GM21526 (cell line): ENCODE results near the gene ARHGEF33.
A peak's percentile ranks its signal among the peaks of the same experiment; 100 is the strongest.
"Not testable (repeated sequence)": the region's sequence is repeated elsewhere in the genome, so short reads cannot be mapped to it uniquely, and the experiment has no call there.

Experiments used
- ATAC-seq: cut with Tn5 transposase; IDR thresholded peaks from one replicate; pipeline ENCODE4 v1.9.1; 2021; ENCODE audit warnings: moderate library complexity; ENCODE audit not compliant: unreplicated experiment, low FRiP score

Gene ARHGEF33

DNA sequence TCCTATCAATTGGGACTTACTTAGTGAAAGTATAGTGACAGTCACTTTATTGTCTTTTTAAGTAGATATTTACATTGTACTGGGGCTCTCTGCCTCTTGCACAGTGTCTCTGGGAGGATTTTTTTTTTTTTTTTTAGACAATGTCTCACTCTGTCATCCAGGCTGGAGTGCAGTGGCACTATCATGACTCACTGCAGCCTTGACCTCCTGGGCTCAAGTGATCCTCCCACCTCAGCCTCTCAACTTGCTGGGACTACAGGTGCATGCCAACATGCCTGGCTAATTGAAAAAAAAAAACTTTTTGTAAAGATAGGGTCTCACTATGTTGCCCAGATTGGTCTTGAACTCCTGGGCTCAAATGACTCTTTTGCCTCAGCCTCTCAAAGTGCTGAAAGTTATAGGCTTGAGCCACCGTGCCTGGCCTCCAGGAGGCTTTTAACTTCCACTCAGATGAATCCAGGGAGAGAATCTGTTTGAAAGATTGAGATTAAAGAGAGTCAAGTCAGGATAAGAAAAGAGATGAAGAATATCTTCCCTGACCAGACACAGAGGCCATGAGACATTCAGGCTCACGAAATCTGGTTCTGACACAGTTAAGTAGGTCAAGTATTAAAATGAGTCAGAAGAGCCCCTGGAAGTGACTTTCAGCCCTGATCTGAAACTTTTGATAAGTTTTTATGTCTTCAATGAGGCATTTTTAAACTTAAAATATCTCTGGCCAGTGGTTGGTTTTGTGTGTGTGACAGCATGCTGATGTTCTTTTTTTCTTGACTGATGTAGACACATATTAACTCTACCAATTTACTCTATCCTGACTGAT, 18.3 kb downstream of the ARHGEF33 start:
- peak; percentile 88 for ATAC-seq

- no peak for ATAC-seq
Measured at GRCh38 chr2:38909872-38910271, 20.2 kb downstream of the ARHGEF33 start.

DNA sequence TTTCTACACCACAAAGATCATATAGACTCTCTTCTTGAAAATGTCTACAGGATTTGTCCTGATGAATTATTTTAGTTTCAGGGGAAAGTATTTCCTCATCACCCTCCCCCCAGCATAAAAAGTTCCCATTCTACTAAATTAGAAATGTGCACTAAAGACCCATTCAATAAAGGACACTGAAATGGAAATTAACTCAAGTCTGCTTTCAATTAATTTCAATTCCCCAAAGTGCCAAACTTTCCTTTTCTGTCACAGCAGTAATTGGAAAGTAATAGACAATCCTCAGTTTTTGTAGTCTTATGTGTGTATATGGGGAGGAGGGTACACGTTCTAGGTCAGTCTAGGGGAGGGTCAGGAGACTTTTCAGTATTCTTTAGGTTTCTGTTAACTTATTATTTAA, 21.5 kb downstream of the ARHGEF33 start:
- no peak for ATAC-seq

GRCh38 chr2:38912619-38913018, 22.9 kb downstream of the ARHGEF33 start:
- no peak for ATAC-seq

DNA sequence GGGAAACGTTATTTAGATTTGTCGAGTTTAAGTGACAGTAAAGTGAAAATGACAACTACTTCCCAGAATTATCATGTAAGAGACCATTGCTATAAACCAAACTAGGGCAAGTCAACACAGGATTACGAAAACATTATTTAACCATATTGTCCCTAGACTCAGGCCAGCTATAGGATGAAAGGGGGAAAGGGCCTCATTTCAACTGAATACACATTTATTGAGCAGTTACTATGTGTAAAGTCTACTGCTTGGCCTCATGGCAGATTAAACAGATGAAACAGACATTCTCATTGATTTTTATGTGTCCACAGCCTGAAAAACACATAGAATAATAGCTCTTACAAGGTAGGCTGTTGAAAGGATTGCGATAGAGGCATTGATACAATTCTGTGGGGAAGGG, 32.7 kb downstream of the ARHGEF33 start:
- no peak for ATAC-seq

DNA sequence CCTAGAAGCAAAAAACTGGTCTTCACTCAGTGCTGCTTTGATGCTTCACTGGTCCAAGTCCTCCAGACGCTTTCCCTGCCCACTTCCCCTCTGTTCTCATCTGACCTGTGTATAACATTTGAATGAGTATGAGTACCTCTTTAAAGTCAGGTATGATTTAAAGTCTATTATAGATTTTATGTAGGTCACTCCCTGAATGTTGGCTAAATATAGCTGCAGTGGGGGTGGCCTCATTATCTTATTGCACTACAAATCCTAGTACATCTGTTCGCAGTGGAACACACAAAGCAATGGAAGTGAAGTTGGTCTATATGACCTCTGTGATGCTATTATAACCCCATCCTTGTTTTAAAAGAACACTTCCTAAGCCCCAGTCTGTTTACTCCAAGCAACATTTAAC, 33.2 kb downstream of the ARHGEF33 start:
- no peak for ATAC-seq

DNA sequence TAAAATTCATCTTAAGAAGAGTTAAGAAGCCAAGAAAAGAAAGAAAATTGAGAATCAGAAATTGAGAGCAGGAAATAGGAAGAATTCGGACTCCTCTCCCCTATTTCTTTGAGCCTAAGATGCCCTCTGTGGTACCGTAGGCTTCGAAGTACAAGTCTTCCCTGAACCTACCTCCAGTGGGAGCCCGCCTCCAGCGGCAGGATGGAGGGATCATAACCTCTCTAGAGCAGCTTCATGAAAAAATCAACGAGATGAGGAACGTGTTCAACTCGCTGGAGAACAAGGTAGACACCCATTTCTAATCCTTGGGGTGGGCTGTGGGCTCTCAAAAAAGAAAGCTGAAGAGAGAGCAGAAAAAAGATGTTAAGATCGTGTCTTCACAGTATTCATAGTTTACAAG, 36.3 kb downstream of the ARHGEF33 start:
- ATAC-seq = no peak

- ATAC-seq = no peak
Measured at GRCh38 chr2:38930600-38930999, 40.9 kb downstream of the ARHGEF33 start.

- ATAC-seq = no peak
Measured at GRCh38 chr2:38932586-38932985, 42.9 kb downstream of the ARHGEF33 start.

DNA sequence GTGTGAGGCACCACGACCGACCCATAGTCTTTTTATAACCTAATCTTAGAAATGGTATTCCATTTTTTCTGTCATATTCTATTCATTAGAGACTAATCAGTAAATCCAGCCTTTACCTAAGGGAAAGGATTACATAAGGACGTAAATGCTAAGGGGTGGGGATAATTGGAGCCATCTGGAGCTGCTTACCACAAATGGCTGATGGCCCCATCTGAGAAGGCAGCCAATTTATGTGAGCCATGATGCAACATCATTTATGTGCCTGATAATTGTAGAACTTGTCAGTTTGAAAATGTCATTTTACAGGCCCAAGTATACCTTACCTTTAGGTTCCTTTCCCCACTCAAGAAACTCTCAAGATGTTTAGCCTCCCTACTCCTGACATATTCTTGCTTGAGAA, 44.0 kb downstream of the ARHGEF33 start:
- ATAC-seq = no peak

DNA sequence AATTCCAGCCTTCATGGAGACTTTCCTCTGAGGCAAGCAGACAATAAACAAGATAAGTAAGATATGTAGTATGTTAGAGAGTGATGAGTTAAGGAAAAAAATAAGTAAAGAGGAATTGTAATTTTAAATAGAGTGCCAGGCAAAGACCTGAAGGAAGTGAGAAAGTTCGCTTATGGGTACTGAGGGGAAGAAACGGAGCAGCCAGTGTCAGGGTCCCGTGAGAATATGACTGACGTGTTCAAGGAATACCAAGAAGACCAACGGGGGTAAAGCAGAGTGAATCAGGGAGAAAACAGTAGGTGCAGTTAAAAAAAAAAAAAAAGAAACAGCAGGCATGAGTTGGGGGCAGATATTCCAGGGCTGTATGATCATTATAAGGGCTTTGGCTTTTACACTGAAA, 45.1 kb downstream of the ARHGEF33 start:
- no peak for ATAC-seq

GRCh38 chr2:38935568-38936172, 46.0 kb downstream of the ARHGEF33 start:
- ATAC-seq = no peak

DNA sequence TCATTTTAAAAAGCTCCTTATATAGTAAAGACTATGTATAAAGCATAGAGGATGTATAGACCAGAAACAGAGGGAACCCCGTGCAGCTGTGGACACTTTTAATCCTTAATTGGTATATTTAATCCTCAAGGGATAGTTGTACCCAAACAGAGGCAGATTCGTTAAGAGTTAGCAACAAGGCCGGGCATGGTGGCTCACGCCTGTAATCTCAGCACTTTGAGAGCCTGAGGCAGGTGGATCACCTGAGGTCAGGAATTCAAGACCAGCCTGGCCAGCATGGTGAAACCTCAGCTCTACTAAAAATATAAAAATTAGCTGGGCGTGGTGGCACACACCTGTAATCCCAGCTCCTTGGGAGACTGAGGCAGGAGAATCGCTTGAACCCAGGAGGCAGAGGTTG, 46.8 kb downstream of the ARHGEF33 start:
- not testable (repeated sequence) for ATAC-seq

DNA sequence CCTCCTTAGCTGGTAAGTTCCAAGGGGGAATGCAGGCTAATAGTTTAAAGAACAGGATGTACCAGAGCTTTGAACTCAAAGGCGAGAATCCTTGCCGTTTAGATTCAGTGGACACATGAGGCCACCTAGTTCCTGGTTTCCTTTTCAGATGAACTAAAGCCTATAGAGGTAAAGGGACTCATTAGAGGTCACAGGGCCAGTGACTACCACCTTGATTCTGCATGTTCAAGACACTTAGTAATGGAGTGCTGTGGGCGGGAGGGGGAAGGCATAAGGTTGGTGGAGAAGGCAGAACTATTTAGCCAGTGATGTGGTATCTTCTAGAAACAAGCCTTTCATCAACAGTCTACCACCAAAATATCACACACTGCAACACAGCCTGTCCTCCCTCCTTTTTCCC, 47.9 kb downstream of the ARHGEF33 start:
- ATAC-seq = no peak

GRCh38 chr2:38940746-38941145, 51.1 kb downstream of the ARHGEF33 start:
- no peak for ATAC-seq

DNA sequence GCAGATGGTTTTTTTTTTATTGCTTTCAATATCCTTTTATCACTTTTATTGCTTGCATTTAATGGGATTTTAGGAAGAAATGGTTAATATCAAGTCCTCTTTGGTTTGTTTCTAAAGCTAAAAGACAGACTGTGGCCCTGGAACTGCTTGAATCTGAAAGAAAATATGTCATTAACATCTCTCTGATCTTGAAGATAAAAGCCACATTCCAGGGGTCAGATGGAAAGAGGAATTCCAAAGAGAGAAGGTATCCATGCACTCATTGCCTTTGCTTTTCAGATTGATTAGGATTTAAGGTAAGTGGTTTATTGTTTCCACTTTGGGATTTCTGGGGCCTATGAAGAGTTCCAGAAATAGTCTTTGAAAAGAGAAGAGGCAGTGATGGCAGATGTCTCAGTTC, 54.1 kb downstream of the ARHGEF33 start:
- no peak for ATAC-seq

GRCh38 chr2:38945372-38945771, 55.7 kb downstream of the ARHGEF33 start:
- no peak for ATAC-seq

DNA sequence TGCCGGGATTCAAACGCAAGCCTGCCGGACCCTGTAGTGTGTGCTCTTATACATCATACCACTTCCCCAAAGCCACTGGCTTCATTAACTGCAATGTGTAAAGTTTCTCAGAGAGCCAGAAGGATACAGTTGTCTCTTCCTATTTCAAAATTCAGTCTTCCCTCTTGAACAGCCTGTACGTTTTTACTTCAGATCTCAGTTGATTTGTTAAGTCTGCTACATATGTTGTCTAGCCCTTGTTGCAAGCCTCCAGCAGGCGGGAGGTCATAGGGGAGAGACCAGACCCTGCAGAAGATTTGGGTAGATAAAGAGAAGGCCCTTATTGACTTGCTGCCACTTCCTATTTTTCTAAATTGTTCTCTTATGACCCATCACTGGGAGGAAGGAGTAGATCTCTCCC, 56.2 kb downstream of the ARHGEF33 start:
- no peak for ATAC-seq

DNA sequence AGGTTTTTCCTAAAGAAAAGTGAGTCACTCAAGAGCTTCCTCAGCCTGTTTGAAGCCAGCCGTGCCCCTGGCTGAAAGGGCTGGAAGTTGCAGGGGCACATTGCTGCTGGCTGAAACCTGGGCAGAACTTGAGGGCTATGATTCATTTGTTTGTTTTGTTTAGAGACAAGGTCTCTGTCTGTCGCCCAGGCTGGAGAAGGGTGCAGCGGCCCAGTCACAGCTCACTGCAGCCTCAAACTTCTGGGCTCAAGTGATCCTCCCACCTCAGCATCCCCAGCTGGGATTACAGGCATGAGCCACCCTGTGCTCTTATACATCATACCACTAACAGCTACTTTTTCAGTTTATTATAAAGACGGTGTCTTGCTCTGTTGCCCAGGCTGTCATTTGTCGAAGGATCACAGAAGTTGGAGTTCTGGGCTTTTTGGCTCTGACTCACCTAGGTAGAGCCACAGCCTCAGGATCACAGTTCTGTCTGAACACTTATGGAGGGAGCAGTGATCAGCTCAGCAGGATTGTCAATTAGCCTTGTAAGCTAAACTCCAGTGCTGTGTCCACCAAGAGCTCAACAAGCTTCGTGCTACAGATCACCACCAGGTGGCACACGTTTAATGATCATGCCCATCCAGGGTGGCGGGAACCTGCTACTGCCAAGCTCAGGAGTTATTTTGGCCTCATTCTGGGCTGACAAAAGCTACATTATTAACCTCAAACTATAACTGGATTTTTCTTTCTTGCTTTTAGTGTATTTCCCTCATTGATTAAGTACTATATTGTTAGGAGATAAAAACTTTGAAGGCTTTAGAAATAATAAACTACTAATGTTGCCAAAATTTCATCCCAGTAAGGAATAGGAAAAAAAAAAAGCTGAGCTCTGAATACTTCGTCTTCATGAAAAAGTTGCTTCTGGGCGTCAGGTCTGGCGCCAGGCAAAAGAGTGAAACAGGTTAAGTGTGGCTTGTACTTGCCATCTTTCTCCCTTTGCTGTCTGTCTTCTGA, 57.9 kb downstream of the ARHGEF33 start:
- ATAC-seq = peak; percentile 69

DNA sequence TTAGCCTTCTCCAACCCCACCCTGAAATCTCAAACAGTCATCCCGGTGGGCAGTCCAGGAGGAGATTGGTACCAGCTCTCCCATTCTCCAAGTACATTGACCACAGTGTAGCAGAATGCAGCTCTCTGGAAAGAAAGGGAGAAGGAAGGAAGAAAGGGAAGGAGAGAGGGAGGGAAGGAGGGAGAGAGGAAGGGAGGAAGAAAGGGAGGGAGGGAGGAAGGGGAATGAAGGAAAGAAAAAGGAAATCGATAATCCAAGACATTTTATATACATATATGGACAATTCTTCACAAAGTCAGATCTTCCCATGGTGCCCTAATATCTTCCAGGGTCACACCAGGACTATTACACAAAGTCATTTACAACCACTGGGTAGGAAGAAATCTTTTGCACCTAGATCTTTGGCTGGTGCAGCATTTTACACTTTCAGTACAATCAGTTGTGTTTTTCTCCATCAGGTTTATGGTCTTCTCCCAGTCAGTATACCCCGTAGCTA, 58.8 kb downstream of the ARHGEF33 start:
- ATAC-seq = no peak

GRCh38 chr2:38948995-38949394, 59.3 kb downstream of the ARHGEF33 start:
- no peak for ATAC-seq
